HG03558 (cell line): Measurements from ENCODE around the gene COQ3.

Source experiments
- ATAC-seq: cut with Tn5 transposase; IDR thresholded peaks from one replicate; pipeline ENCODE4 v1.9.1; 2021; ENCODE audit warnings: moderate number of reproducible peaks; ENCODE audit not compliant: unreplicated experiment; ENCODE audit errors: extremely low read depth

Gene COQ3

GRCh38 chr6:99393698-99394531 is at the start of gene COQ3:
Gene COQ3, minus strand, starts transcription at chr6:99394195. Its CDS starts 16 bp downstream, at chr6:99394179.
- ATAC-seq: peak; percentile 54

- peak; percentile 86 for ATAC-seq
Measured at GRCh38 chr6:99434702-99435530, 40.9 kb upstream of the COQ3 start.

GRCh38 chr6:99432877-99433276 is 38.9 kb upstream of the COQ3 start:
- no peak for ATAC-seq

GRCh38 chr6:99431901-99432300 is 37.9 kb upstream of the COQ3 start:
- ATAC-seq: no peak

GRCh38 chr6:99427988-99428387 is 34.0 kb upstream of the COQ3 start:
- no peak for ATAC-seq

GRCh38 chr6:99426451-99426757 is 32.4 kb upstream of the COQ3 start:
- no peak for ATAC-seq

- ATAC-seq: peak; percentile 26
Measured at GRCh38 chr6:99425647-99426450, 31.9 kb upstream of the COQ3 start.

- peak; percentile 84 for ATAC-seq
Measured at GRCh38 chr6:99424761-99425646, 31.0 kb upstream of the COQ3 start, which contains the start of gene PNISR. Gene PNISR, minus strand, starts transcription at chr6:99425308. Its CDS starts 10,649 bp downstream, at chr6:99414659.

- no peak for ATAC-seq
Measured at GRCh38 chr6:99424022-99424421, 30.0 kb upstream of the COQ3 start.

GRCh38 chr6:99422912-99423311 is 28.9 kb upstream of the COQ3 start:
- ATAC-seq: no peak

GRCh38 chr6:99416892-99417767 is 23.1 kb upstream of the COQ3 start:
- ATAC-seq: peak; percentile 52

GRCh38 chr6:99416226-99416625 is 22.2 kb upstream of the COQ3 start:
- ATAC-seq: no peak

- no peak for ATAC-seq
Measured at GRCh38 chr6:99415446-99415845, 21.5 kb upstream of the COQ3 start.

- no peak for ATAC-seq
Measured at GRCh38 chr6:99412065-99412464, 18.1 kb upstream of the COQ3 start.

- no peak for ATAC-seq
Measured at GRCh38 chr6:99409672-99410071, 15.7 kb upstream of the COQ3 start.

GRCh38 chr6:99407076-99407475 is 13.1 kb upstream of the COQ3 start:
- no peak for ATAC-seq

- ATAC-seq: no peak
Measured at GRCh38 chr6:99402448-99402847, 8.5 kb upstream of the COQ3 start.

GRCh38 chr6:99397287-99397686 is 3.3 kb upstream of the COQ3 start:
- ATAC-seq: no peak

- peak; percentile 6 for ATAC-seq
Measured at GRCh38 chr6:99393366-99393697, 663 bp downstream of the COQ3 start.
